ENCODE measurements around the gene NLRP1. TPM values are rescaled to one million over a fixed set of nuclear protein-coding genes. Genes with fewer than 3 reads are reported as not detected.
"Not testable (repeated sequence)": the region's sequence is repeated elsewhere in the genome, so short reads cannot be mapped to it uniquely, and the experiment has no call there.

Gene NLRP1
- total RNA-seq, 1 experiment from 2014 or later, result 39.0 TPM

DNA sequence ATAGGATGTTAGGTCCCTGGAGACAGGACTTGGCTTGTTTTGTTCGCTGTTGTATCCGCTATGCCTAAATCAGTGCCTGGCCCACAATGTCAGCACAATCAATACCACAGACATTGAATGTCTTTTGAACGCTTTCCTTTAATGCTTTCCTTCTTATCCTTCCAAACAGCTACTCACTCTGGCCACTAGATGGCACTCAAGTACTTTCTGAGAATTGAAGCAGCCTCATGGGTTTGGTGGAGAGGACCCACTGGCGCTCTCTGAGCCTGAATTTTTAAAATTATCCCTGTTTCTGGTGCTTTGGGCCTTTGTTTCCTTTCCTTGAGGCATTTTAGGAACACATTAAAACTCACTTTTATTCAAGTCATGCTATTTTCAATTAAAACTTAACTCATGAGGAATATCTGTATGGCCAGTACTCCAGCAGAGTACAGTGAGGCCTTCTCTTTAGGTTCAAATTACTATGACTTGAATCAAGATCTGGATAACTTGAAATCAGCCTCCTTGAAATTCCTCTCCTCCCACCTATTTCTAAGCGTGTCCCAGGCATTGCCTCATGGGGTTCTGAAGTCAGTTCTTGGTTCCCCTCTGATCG is 3.2 kb upstream of the NLRP1 start:
- peak; percentile 79 for DNase-seq (ENCODE audit: low read depth)

DNA sequence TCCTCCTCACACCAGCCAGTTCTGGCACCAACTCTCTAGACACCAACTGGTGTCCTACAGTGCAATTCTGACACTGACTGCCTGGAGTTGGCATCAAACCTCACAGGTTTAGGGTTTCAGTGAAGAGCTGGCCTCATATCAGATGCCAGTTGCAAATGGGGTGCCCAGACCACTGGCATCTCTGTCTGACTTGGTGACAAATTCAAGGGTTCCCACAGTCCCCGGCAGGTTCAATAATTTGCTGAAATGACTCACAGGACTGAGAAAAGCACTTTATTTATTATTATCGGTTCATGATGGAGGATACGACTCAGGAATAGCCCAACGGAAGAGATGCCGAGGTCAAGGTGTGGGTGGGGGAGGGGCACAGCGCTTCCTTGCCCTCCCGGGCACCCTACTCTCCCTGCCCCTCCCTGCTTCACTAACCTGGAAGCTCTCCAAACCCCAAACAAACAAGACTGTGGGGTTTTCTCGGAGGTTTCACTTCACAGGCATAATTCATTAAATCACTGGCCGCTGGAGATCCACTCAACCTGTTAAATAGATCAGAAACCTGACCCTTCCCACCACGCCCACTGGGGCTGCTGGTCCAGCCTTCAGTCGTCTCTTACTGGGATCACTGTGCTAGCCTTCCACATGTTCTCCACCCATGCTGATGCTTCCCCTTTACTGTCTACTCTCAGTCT is 1.7 kb upstream of the NLRP1 start:
- no peak for DNase-seq (ENCODE audit: low read depth)

DNA sequence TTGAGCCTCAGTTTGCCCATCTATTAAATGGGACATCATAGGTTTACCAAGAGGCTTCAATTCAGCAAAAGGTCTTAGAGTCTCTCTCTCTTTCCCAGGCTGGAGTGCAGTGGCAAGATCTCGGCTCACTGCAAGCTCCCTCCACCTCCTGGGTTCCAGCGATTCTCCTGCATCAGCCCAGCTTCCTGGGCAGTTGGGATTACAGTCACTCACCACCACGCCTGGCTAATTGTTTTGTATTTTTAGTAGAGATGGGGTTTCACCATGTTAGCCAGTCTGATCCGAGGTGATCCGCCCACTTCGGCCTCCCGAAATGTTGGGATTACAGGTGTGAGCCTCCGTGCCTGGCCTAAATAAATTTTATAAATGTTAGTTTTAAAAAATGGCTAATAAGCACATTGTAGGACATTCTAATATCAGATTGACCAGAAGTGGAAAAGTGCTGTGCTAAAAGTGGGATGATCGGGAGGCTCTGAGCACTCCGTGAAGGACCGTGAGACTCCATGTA is 1.0 kb upstream of the NLRP1 start:
- no peak for DNase-seq (ENCODE audit: low read depth)

DNA sequence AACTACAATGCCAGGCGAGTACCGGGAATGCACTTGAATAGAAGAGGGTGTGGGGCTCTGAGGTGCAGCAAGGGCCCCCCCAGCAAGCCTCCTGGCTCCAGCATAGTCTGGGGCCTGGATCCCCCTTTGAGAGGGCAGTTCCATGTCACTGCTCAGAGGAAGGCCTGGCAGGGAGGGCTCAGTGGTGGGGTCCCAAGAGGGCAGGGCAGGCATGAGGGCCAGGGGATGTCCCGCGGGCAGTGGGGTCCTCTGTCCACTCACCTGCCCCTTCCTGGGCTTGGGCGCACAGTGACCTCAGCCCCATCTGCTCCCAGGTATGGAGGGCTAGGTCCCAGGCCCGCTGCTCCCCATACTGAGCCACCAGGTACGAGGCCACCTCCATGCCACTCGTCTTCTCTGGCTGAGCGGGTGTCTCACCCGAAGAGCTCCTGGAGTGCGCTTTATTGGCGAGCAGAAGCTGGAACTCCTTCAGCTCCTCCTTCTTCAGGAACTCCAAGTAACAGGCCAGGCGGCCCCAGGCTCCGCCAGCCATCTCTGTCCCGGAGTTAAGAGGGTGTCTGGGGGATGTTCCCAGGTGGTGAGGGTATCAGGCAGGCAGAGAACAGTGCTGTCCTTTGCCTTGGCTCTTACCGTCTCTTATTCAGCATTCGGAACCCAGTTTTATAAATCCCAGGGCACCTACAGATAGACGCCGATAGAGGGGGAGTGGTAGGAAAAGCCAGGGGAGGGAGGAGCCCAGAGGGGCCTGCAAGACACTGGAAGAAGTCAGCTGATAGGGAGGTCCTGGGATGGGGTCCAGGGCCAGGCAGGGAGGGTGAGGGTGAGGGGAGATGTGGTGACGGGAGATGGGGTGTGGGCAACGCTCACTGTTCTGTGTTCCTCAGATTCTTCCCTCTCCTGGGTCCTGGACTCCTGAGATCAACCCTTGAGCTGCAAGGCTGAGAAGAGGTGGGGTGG is 605 bp downstream of the NLRP1 start:
- peak; percentile 28 for DNase-seq (ENCODE audit: low read depth)

DNA sequence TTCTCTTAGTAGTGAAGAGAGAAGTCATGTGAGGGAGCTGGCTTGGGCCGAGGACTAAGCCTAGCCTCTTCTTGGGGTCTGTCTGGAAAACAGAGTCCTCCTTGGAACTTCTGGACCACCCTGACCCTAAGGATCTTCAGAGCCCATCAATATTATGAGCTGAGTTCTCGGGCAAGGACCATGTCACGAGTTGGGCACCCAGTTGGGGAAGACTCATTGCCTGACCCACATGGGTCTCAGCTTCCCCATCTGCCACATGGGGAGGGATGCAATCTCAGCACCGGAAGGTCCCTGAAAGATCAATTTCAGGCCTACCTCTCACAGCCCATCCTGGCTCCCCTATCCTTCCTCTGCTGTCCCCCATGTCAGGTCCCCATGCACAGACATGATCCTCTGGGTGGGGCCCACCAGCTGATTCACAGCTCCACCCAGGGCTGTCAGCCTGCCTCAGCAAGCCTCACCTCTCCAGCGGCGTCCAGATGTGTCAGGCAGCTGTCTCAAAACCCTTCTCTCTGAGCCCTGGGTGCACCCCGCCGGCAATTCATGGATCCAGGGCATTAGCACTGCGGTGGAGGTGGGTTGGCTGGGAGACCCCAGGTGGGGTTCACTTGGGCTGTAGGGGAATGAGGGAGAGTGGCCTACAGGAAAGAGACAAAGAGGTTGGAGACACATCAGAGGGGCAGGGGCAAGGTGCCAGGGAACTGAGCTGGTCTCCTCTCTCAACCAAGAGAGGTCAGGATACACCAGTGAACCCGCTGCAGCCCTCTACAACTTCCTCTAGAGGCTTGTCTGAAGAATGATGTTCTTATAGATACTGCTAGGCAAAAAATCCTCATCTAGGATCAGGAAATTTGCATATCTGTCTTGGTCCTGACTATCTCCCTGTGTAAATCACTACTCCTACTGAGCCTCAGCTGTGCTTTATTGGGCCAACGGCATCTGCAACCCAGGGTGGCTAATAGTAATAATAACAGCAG is 1.8 kb downstream of the NLRP1 start:
- DNase-seq (ENCODE audit: low read depth), result no peak

DNA sequence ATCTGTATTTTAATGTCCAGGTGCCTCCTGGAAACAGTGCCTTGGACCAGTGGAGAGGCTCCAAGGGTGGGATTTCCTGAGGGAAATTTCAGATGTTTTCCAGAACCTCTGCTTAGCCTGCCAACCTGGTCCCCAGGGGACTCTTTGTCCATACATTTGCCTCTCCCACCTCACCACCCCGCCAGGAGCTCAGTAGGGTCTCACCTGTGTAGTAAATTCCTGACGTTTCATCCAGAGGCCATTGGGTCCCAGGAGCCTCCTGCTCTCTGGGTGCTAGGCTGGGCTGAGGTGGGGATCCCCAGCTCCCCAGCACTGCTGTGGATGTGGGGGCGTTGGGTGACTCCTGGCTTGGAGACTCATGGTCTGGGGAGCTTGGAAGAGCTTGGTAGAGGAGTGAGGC is 2.7 kb downstream of the NLRP1 start:
- DNase-seq (ENCODE audit: low read depth), result no peak

DNA sequence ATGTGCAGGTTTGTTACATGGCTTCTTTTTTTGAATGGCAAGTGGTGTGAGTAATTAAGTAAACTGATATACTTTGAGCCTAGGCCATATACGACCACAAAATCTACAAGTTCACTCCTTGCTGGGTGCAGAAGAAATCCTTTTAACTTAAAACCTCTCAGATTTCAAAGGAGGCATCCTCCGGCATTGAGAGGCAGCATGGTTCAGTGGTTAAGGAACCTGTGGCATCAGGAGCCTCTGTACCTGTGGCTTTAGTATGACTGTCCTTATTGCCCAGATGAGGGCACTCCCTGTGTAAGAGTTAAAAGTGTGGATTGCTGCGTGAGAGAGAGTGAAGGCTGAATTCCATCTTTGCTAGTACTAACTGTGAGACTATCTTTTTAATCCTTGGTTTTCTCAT is 3.3 kb downstream of the NLRP1 start:
- no peak for DNase-seq (ENCODE audit: low read depth)

DNA sequence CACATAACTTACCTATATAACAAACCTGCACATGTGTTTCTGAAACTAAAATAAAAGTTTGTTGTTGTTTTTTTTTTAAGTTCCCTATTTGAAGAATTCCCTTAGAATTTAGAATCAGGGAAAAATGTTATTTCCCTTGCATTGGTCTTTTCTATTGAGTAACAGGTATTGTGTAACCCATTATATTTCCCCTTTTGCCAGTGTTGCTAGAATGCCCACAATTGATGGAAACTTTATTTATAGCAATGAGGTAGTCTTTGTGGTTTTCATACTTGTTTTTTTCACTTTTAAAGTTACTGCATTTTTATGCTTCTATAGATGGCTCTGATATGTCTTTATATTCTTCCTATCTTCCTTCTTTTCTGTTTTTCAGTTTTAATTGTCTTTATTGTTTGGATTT is 3.9 kb downstream of the NLRP1 start:
- DNase-seq (ENCODE audit: low read depth), result no peak

DNA sequence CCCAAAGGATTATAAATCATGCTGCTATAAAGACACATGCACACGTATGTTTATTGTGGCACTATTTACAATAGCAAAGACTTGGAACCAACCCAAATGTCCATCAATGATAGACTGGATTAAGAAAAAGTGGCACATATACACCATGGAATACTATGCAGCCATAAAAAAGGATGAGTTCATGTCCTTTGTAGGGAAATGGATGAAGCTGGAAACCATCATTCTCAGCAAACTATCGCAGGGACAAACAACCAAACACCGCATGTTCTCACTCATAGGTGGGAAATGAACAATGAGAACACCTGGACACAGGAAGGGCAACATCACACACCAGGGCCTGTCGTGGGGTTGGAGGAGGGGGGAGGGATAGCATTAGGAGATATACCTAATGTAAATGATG is 5.5 kb downstream of the NLRP1 start:
- DNase-seq (ENCODE audit: low read depth), result not testable (repeated sequence)

DNA sequence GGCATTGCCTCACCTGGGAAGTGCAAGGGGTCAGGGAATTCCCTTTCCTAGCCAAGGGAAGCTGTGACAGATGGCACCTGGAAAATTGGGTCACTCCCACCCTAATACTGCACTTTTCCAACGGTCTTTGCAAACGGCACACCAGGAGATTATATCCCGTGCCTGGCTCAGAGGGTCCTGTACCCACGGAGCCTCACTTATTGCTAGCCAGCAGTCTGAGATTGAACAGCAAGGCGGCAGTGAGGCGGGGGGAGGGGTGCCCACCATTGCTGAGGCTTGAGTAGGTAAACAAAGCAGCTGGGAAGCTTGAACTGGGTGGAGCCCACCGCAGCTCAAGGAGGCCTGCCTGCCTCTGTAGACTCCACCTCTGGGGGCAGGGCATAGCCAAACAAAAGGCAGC is 11.3 kb downstream of the NLRP1 start:
- not testable (repeated sequence) for DNase-seq (ENCODE audit: low read depth)

DNA sequence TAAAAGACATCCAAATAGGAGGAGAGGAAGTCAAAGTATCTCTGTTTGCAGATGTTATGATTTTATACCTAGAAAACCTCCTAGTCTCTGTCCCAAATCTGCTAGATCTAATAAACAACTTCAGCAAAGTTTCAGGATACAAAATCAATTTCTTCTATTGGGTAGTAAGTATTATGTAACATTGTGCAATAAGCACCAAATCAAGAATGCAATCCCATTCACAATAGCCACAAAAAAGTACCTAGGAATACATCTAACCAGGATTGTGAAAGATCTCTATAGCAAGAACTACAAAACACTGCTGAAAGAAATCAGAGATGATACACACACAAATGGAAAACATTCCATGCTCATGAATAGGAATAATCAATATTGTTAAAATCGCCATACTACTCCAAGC is 13.0 kb downstream of the NLRP1 start:
- DNase-seq (ENCODE audit: low read depth), result no peak

DNA sequence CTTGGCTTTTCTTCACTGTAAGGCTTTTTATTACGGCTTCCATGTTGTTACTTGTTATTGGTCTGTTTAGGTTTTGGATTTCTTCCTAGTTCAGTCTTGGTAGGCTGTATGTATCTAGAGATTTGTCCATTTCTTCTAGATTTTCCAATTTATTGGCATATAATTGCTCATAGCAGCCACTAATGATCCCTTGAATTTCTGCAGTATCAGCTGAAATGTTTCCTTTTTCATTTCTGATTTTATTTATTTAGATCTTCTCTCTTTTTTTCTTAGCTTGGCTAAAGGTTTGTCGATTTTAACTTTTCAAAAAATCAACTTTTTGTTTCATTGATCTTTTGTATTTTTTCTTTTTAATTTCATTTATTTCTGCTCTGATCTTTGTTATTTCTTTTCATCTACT is 18.5 kb downstream of the NLRP1 start:
- no peak for DNase-seq (ENCODE audit: low read depth)

DNA sequence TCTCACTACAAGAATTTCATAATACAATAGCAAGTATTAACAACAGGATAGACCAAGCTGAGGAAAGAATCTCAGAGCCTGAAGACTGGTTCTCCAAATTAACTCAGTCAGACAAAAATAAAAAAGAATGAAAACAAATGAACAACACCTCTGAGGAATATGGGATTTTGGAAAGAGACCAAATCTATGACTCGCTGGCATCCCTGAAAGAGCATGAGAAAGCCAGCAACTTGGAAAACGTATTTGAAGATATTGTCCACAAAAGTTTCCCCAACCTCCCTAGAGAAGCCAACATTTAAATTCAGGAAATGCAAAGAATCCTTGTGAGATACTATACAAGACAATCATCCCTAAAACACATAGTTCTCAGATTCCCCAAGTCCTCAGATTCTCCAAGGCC is 20.9 kb downstream of the NLRP1 start:
- peak; percentile 50 for DNase-seq (ENCODE audit: low read depth)

DNA sequence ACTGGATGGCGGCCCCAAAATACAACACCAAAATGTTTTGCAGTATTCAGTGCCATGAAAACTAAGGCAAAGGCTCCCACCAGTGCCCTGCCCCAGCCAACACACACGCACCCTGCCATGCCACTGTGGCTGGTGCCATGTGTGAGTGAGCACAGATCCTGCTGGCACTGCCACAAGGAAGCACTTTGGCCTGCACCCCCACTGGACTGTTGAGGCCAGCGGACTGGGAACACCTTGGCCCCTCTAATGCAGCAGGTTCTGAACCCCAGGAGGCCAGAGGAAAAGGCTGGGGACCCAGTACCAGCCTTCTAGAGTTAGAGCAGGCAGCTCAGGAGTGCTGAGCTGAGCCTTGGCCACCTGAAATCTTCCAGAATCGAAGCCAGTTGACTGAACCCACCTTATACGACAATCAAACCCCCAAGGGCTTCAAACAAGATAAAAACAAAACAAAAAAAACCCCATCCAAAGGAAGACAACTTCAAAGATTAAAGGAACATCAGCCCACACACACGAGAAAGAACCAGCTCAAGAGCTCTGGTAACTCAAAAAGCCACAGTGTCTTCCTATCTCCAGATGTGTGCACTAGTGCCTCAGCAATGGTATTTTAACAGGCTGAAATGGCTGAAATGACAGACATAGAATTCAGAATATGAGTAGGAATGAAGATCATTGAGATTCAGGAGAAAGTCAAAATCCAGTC is 21.5 kb downstream of the NLRP1 start:
- DNase-seq (ENCODE audit: low read depth), result no peak

DNA sequence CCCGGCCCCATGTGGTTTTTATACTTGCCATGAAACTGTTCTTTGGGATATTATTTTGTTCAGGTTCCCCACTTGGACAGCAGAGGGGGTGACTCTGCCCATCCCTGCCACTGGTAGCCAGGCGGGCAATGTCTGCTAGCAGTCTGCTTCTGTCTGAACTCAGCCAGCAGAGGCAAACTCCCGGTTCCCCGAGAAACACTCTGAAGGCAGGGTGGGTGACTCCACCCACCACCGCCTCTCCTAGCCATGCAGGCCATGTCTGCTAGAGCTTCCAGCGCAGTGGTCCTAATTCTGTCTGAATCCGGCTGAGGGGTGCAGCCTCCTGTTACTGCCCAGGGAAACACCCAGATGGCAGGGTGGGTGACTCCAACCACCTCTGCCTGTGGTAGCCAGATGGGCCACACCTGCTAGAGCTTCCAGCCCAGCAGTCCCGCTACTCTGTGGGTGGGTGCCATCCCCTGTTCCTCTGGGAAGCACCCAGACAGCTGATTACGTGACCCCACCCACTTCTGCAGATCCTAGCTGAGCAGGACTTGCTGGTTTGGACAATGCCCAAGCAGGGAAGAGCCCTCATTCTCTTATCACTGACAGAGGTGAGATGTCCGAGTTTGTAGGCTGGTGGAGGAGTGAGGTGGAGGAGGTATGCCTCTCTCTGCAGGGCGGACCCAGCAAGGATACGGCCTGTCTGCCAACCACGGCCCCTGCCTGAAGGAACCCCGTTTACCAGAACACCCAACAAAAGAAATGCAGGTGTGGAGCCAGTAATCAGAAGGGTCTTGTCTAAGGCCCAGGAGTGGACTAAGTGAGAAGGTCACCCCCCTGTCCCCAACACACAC is 22.4 kb downstream of the NLRP1 start:
- no peak for DNase-seq (ENCODE audit: low read depth)

DNA sequence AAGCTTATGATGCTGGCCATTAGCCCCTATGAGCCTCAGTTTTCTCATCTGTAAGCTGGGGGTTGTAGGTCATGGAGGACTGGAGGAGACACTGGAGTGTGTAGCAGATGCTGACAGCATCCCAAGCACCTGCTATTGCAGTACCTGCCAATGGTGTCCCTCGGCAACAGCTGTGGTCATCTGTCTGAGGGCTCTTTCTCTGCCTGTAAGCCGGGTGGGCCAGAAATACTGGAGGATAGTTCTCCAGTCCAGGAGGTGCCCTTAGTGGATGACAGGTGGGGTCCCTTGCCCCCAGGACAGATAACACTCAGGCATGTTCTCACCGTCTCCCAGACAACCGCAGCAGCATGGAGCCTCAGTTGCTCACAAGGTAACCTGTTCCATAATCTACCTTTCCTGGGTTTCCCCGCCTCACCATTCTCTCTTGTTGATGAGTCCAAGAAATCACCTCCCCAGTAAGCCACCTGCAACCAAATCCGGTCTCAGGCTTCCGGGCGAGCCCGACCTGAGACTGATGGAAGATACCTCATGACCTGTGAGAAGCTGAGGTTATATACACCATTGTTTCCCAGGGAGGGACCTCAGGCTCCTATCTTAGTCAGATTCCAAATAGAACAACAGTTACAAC is 23.8 kb downstream of the NLRP1 start:
- no peak for DNase-seq (ENCODE audit: low read depth)

DNA sequence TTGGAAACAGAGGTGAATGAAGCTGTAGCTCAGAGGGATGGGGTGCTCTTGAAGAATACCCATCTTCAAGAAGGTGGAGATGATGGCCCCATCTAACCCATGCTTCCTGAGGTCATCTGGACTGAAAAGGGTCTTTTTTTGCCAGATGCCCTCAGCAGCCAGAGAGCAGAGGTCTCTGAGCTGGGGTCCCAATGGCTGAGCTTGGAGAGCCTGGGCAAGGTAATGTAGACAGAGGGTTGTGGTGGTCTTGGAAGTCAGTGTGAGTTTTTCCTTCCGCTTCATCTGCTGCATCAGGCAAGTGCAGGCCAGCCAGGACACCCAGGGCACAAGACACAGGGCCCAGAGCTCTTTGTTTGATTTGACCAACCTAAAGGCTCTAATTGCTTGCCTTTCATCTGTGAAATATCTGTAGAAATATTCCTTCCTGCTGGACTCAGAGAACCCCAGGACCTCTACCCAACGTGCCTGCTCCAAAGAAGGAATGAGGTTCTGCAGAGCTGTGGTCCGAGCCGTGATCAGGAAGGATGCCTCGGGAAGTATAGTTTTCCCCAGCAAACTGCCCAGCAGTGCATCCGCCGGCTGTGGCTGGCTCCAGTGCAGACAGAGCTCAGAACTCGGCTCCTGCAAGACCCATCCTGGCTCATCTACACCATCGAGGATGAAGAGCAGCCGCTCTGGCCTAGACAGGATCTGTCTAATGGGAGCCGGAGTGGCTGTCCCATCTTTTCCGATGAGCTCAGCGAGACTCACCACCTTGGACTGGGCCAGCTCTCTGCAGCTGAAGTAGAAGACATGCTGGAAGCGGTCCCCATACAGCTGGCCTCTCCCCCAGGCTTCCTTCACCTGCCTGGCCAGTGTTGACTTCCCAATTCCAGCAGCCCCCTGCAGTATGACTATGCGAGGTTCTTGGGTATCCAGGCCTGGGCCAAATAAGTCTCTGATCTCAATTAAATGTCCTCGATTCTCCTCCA is 25.2 kb downstream of the NLRP1 start:
- no peak for DNase-seq (ENCODE audit: low read depth)

DNA sequence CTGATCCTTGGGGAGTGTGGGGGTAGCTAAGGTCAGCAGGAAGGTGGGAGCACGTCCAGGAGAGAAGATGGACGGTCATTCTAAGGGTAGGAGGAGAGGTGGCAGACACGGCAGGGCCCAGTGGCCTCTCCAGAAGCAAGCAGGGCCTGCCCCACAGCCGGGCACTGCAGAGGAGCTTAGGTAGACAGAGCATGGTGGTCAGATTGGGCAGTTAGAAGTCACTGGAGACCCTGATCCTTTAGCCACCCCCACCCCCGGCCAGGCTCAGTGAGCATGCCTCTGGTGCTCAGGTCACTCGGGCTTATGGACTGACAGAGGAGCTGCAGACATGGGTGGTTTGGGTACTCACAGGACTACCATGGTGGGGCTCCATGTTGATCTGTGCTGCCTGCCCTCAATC is 26.3 kb downstream of the NLRP1 start:
- DNase-seq (ENCODE audit: low read depth), result no peak

All from LHCN-M2 (cell line).